ENCODE results near the gene FIZ1. TPM values are rescaled to one million over a fixed set of nuclear protein-coding genes. Genes with fewer than 3 reads are reported as not detected.
A peak's percentile ranks its signal among the peaks of the same experiment; 100 is the strongest.
"Not testable (repeated sequence)": the region's sequence is repeated elsewhere in the genome, so short reads cannot be mapped to it uniquely, and the experiment has no call there.

FIZ1 gene
- total and polyA plus RNA-seq, 7 donors, result 3.5 to 9.6 (median 8.9) TPM

- WGBS, 2 donors, result 93 to 94% methylated on average over 11 of the region's 11 CpGs
- no peak overlapping the region for H3K27ac ChIP-seq
- no peaks in the 10 kb centered on the region for H3K27me3 ChIP-seq
- H3K36me3 ChIP-seq, result no peaks in the 10 kb centered on the region
- TF ChIP-seq EP300 (IDR thresholded peaks at IDR 0.05) (no peak), POLR2A (IDR thresholded peaks at IDR 0.05) (no peak), POLR2AphosphoS5 (IDR thresholded peaks at IDR 0.05) (no peak)
- TF ChIP-seq, protein P1, sequence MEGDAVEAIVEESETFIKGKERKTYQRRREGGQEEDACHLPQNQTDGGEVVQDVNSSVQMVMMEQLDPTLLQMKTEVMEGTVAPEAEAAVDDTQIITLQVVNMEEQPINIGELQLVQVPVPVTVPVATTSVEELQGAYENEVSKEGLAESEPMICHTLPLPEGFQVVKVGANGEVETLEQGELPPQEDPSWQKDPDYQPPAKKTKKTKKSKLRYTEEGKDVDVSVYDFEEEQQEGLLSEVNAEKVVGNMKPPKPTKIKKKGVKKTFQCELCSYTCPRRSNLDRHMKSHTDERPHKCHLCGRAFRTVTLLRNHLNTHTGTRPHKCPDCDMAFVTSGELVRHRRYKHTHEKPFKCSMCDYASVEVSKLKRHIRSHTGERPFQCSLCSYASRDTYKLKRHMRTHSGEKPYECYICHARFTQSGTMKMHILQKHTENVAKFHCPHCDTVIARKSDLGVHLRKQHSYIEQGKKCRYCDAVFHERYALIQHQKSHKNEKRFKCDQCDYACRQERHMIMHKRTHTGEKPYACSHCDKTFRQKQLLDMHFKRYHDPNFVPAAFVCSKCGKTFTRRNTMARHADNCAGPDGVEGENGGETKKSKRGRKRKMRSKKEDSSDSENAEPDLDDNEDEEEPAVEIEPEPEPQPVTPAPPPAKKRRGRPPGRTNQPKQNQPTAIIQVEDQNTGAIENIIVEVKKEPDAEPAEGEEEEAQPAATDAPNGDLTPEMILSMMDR (IDR thresholded peaks at IDR 0.05), result no peak
- no peak for DNase-seq
- H3K4me1 ChIP-seq, result peaks cover 0 to 46% (median 42%) of the 10 kb centered on the region in 4 donors
- H3K9me3 ChIP-seq, result no peaks in the 10 kb centered on the region
- no peak overlapping the region for H3K4me3 ChIP-seq
- intact Hi-C loops (cut with DNase I), result no loop called here
These were observed 14.4 kb downstream of the FIZ1 start for GRCh38 chr19:55584871-55585270.

GRCh38 chr19:55583897-55584296 lies 15.4 kb downstream of the FIZ1 start:
- H3K4me1 ChIP-seq, result peaks cover 0 to 53% (median 45%) of the 10 kb centered on the region in 4 donors
- H3K36me3 ChIP-seq; H3K27ac ChIP-seq; H3K4me3 ChIP-seq; DNase-seq; H3K9me3 ChIP-seq; intact Hi-C loops (cut with DNase I); H3K27me3 ChIP-seq: not testable (repeated sequence)
- WGBS, 2 donors, result 87 to 90% methylated on average over 8 of the region's 8 CpGs

DNA sequence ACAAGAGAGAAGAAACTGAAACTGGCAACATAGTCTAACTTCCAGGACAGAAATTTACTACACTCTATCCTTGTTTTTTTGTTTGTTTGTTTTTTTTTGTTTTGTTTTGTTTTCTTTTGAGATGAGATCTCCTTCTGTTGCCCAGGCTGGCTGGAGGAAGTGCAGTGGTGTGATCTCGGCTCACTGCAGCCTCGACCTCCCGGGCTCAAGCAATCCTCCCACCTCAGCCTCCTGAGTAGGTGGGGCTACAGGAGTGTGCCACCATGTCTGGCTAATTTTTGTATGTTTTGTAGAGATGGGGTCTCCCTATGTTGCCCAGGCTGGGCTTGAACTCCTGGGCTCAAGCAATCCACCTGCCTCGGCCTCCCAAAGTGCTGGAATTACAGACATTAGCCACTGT lies 17.0 kb downstream of the FIZ1 start:
- 62 to 73% methylated on average over 4 of the region's 4 CpGs for WGBS, 2 donors
- intact Hi-C loops (cut with DNase I); H3K9me3 ChIP-seq; H3K27me3 ChIP-seq; H3K4me3 ChIP-seq; DNase-seq: not testable (repeated sequence)
- H3K4me1 ChIP-seq, result peaks cover 0 to 47% (median 38%) of the 10 kb centered on the region in 4 donors
- H3K27ac ChIP-seq, result peak overlapping the region in 1 of 4 donors; percentile 12
- peaks cover 0 to 20% (median 16%) of the 10 kb centered on the region in 4 donors for H3K36me3 ChIP-seq

- DNase-seq, result no peak
- Histone ChIP-seq H3K27me3 (no peaks in the 10 kb centered on the region), H3K4me1 (peaks cover 0 to 42% (median 34%) of the 10 kb centered on the region in 4 donors), H3K36me3 (peaks cover 0 to 23% (median 19%) of the 10 kb centered on the region in 4 donors), H3K9me3 (no peaks in the 10 kb centered on the region), H3K27ac (peak overlapping the region in 1 of 4 donors; percentile 91), H3K4me3 (no peak overlapping the region)
- WGBS, 2 donors, result 8 to 42% methylated on average over 6 of the region's 6 CpGs
- intact Hi-C loops (cut with DNase I), result loop anchor here (1.0 to 2.0 kb wide), 2 partner anchors 53 to 65 kb away; no protein-coding TSS in a partner anchor
- TF ChIP-seq, protein P1 (IDR thresholded peaks at IDR 0.05), result no peak
- TF ChIP-seq EP300 (IDR thresholded peaks at IDR 0.05) (no peak), POLR2A (IDR thresholded peaks at IDR 0.05) (no peak), POLR2AphosphoS5 (IDR thresholded peaks at IDR 0.05) (no peak)
These were observed 17.5 kb downstream of the FIZ1 start for GRCh38 chr19:55581823-55582223.

DNA sequence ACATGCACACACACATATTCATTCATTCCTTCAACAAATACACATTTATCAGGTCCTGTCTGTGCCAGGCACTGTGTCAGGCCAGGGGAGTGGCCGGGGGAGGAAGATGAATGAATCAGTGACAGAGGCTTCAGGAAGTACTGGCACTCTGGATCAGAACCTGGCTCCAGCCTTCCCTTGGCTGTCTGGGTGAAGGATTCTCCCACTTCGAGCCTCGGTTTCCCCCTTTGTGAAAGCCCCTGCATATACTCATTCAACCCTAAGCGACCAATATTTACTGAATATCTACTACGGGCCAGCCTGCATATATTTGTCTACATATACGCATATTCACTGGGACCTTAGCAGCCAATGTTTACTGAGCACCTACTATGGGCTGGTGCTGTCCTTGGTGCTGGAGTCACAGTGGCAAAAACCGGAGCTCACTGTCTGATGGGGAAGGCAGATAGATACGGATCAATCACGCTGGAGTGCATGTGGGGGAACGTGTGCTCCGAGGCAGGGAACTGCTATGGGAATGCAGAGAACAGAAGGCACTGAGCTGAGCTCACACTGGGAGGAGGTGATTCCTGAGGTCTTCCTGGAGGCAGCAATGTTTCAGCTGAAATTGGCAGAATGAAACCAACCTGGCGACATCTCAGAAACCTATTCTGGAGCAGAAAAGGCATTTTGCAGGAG lies 18.0 kb downstream of the FIZ1 start:
- intact Hi-C loops (cut with DNase I), result loop anchor here (1.0 to 2.0 kb wide), 2 partner anchors 54 to 64 kb away; no protein-coding TSS in a partner anchor
- Histone ChIP-seq H3K27me3 (no peaks in the 10 kb centered on the region), H3K4me3 (peak overlapping the region; percentile 71 to 90 (median 85)), H3K4me1 (peaks cover 0 to 37% (median 29%) of the 10 kb centered on the region in 4 donors), H3K27ac (peak overlapping the region; percentile 86 to 94 (median 90)), H3K9me3 (no peaks in the 10 kb centered on the region), H3K36me3 (peaks cover 0 to 25% (median 19%) of the 10 kb centered on the region in 4 donors)
- TF ChIP-seq EP300 (IDR thresholded peaks at IDR 0.05) (no peak), POLR2AphosphoS5 (IDR thresholded peaks at IDR 0.05) (no peak), POLR2A (IDR thresholded peaks at IDR 0.05) (no peak)
- TF ChIP-seq, protein P1 (IDR thresholded peaks at IDR 0.05), result no peak
- no peak for DNase-seq
- 15 to 37% methylated on average over 12 of the region's 12 CpGs for WGBS, 2 donors

Data from sigmoid colon (tissue), 7 donors.